ENCODE data around the gene PHLDA1.
"Not testable (repeated sequence)": the region's sequence is repeated elsewhere in the genome, so short reads cannot be mapped to it uniquely, and the experiment has no call there.

PHLDA1 gene

DNA sequence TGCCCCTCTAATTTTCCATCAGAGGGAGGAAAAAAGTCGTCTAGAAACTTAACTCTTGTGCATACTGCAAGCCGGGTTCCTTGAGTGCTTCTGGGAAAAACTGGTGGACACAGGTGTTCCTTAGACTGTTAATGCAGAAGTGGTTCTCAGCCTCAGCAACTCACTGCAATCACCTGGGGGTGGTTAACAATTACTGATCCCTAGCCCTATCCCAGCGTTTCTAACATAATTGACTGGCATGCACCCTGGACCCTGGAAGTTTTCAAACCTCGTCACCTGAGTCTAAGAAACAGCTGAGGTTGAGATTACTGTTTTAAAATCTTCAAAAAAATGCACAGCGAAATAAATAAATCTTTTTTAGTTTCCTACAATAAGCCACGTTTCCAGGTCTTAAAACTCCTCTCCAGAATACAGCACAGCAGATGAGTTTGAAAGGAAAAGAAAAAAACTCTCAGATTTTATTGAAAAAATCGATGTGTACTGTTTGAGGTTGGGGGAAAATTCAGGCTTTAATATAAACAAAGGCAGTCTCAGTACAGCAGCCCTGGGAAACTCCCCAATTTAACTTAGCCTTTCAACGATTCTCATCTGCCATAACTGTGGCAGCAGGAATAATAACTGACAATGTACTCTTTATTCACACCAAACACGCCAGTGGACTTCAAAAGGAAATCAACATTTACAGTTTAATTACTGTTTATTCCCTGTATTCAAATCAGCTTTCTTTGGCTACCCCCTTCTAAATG, 45.4 kb downstream of the PHLDA1 start:
- DNase-seq (ENCODE audit: low read depth, low spot score), result no peak

DNA sequence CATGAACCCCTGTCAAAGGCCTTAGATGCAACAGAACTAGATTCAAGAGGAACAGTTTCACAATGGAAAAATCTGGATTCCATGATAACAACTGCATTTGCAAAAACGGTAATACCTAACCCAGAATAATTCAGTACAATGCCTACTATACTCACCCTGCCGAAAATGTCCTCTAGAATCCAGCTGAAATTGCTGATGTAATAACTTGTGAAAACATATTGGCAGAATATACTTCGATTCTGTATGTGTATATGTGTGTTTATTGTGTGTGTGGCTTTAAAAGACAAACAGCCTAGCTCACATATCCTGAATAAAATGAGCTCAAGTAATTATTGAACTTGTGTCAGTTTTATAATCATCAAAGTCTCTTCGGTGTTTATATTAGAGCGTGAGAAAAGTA, 46.0 kb downstream of the PHLDA1 start:
- no peak for DNase-seq (ENCODE audit: low read depth, low spot score)

DNA sequence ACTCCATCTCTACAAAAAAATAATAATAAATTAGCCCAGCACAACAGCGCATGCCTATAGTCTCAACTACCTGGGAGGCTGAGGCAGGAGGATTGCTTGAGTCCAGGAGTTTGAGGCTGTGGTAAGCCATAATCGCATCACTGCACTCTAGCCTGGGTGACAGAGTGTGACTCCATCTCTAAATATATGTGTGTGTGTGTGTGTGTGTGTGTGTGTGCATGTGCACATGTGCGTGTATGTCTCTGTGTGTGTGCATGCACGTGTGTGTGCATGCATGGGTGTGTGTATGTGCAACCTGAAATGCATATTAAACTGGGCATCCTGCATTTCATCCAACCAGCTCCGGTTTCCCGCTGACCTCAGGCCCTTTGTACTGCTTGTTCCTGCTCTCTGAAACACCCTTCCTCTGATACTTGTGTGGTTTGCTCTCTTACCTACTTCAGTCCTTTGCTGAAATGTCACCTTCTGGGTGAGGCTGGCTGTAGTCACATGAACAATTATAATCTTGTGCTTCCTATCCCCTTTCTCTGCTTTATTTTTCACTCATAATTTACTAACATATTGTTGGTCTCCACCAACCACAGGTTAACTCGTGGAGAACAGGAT, 46.9 kb downstream of the PHLDA1 start:
- DNase-seq (ENCODE audit: low read depth, low spot score), result no peak

DNA sequence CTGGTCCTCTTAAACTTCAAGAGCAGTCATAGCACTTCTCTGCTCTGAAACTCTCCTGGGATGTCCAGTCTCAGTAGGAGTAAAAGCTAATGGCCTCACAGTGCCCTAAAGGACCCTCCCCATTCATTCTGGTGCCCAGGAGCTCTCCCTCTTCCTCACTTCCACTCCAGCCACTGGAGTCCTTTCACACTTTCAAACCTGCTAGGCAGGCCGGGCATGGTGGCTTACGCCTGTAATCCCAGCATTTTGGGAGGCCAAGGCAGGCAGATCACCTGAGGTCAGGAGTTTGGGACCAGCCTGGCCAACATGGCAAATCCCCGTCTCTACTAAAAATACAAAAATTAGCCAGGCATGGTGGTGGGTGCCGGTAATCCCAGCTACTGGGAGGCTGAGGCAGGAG, 47.7 kb downstream of the PHLDA1 start:
- not testable (repeated sequence) for DNase-seq (ENCODE audit: low read depth, low spot score)

DNA sequence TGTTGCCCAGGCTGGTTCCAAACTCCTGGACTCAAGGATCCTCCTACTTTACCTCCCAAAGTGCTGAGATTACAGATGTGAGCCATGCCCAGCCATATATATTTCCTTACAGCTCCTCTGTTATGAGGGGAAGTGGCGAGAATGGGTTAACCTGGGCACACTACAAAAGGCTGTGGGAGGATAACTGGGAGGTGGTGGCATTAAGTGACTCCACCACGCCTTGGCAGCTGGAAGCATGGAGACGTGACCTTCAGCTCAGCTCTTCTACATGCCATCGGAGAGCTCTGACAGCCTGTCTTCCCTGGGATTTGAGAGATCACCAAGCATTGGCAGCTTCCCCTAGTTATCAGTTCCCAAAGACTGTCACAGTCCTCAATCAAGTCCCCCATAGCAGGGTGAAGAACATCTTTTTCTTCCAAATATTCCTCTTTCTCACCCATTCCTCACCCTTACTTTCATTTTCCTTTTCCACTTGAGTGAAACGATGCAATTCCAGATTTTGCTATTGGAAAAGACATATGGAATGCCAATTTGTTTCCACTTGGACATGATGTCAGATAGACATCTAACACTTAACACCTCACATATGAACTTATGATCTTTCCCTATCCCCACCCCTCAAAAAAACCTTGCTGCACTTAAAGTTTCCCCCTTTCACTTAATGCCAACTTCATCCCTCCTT, 48.5 kb downstream of the PHLDA1 start:
- DNase-seq (ENCODE audit: low read depth, low spot score), result no peak

DNA sequence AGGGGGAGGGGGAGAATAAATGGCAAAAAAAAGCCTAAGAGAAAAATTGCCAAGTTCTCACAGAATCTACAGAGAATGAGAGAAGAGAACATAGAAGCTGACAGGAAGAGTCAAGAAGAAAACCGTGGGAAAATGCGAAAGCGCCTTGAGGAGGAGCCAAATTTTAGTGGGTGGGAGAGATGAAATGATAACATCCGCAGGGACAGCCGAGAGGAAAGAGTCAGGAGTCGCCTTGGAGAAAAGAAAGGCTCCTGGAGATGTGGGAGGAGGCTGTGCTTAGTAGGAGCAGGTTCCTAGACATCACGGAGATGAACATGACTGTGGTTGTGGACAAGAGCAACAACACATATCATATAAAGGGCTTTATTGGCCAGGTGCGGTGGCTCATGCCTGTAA, 49.4 kb downstream of the PHLDA1 start:
- DNase-seq (ENCODE audit: low read depth, low spot score), result peak; percentile 77

DNA sequence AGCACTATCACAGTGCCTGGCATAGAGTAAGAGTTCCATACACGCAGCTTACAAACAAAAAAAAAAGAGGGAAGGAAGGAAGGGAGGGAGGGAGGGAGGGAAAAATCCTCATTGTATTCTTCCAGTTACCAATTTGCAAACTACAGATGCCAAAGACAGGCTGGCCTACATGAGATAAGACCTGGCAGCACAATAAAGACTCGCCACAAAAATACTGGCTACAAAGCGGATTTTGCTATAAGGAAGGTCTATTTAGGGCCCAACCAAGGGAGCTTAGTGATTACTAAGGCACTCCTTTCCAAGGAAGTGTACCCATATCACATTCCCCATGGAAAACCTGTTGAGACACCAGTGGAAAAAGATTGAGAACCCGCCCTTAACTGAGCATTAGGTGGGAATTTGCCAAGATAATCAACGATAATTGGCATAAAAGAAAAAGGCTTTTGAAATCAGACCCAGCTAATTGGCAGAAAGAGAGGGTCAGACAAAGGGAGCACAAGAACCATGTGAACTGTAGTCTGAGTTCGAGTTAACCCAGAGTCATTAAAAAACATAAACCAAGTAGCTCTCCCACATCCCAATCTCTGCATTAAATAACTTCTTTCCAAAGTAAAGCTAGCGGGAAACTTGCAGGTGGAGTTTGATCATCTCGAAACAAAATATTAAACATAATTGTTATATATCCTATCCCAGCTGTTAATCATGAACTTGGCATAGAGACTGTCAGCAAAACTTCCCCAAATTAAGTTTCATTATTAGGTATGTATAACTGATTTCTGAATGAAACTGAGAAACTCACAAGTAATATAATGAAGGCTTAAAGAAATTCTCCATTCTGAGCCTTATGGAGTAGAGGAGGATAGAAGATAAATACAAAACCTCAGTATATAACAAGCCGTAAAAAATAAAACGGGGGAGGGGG, 50.1 kb downstream of the PHLDA1 start:
- no peak for DNase-seq (ENCODE audit: low read depth, low spot score)

DNA sequence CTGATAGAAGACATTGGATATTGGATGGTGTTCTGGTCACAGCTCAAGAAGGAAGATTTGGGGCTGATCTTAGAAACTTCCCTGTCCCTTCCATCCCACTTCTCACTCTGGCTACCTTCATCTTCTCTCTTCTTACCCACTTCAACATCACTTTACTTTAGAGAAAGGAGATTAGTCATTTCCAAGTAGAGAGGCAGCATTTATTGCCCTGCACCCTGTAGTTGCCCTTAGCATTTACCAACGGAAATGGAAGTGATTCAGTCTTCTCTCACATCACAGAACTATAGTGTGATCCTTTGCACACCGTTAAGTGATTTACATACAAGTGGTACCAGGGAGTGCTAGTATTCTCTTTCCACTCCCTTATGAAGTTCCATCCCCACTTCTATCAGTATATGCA, 52.4 kb downstream of the PHLDA1 start:
- no peak for DNase-seq (ENCODE audit: low read depth, low spot score)

DNA sequence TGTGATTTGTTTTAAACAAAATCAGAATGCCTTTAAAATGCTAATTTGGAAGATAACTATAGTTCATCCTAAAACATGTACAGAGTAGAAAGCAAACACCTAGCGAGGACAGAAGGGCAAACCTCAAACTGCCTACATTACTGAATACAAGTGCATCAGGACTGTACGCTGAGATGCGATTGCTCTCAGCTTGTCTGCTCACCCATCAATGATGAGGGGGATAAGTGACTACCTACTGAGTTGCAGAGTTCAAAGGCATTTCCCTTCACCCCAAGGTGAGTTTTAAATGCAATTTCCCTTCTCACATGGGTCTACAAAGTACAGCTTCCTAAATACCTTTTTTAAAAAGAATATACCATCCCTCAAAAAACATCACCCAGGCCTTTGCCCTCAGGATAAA, 52.9 kb downstream of the PHLDA1 start:
- DNase-seq (ENCODE audit: low read depth, low spot score), result no peak

DNA sequence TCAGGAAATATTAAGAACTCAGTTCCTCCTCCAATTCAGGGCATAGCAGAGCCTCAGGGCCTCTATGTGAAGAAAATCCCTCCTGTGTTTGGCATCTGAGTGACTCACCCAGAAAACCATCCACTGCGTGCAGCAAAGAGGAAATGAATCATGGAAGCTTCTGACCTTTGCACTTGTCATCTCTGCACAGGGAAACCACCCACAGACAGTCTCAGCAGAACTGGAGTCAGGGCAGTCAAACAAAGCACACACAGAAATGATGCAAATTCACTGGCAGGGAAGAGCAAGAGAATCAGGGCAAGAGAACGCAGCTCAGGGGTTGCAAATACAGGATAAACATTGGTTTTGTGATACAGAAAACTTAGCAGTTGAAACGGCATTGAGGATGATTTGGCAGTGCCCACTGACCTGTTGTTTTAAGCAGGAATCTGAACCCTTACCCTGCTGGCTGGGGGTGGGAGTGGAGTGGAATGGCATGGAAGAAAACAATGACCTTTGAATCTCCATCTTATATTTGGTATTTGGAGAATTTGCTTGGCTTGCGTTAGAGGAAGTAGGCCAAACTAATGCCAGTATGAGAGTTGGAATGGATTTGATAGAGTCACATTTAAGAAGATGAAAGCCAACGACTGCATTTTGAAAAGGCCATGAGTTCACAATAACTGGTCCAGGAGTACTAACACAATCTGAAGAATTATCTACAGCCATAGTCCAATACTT, 53.5 kb downstream of the PHLDA1 start:
- DNase-seq (ENCODE audit: low read depth, low spot score), result peak; percentile 98

DNA sequence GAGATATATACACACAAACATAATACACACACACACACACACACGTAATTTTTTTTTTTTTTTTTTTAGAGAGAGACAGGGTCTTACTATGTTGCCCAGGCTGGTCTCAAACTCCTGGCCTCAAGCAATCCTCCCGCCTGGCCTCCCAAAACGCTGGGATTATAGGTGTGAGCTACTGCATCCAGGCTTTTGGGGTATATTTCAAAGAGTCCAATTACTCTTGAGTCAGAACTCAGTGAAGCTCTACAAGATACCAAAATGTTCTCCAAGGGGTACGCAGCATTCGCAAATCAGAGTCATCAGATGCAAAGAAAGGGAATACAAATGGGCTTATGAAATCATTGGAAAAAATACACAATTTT, 54.0 kb downstream of the PHLDA1 start:
- no peak for DNase-seq (ENCODE audit: low read depth, low spot score)

DNA sequence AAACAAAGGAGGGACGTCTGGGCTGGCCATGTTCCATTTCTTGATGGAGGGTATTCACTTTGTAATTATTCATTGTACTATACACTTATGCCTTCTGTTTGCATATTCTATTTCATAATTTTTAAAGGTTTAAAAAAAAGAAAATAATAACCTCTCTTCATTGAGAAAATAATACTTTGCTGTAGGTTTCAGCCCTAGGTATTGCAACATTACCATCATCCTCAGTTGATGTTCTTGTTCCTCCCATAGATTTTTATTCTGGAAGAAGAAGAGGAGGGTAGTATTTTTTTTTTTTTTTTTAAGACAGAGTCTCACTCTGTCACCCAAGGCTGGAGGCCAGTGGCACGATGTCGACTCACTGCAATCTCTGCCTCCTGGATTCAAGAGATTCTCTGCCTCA, 54.7 kb downstream of the PHLDA1 start:
- DNase-seq (ENCODE audit: low read depth, low spot score), result no peak

DNA sequence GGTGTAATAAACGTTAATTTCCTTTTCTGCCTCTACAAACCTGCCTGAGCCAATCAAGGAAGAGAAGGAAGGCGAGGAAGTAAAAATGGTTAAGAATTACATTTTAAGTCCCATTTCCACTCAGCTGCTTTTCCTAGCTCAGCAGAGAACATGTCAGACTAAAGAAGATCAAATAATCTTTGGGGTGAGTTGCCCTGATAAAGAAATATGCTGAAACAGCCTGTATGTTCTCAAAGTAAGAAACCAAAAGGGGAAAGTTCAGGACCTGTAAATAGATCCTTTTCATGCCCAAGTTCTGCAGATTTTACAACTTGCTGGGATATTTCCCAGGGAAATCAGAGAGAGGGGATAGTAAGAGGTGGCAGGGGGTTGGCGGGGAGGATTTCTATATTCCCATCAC, 55.5 kb downstream of the PHLDA1 start:
- no peak for DNase-seq (ENCODE audit: low read depth, low spot score)

DNA sequence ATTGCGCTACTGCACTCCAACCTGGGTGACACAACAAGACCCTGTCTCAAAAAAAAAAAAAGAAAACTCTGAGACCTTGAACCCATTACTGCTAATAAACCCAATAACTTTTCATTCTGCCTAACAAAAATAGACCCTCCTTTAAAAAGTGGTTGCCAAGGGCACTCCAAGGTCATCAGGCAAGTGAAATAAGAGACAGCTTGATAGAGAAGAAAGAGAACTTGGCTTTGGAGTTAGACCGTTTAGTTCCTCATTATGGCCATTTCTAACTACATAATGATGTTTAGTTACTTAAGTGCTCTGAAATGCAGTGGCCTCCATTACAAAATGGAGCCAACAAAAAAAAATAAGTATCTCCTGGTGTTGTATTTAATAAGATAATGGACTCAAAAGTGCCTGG, 55.9 kb downstream of the PHLDA1 start:
- DNase-seq (ENCODE audit: low read depth, low spot score), result no peak
